ENCODE results near the gene CDAN1.

The CDAN1 gene

GRCh38 chr15:42732095-42732827, 4.7 kb downstream of the CDAN1 start:
- no peak for DNase-seq

- no peak for DNase-seq
Measured at GRCh38 chr15:42731461-42731860, 5.5 kb downstream of the CDAN1 start.

GRCh38 chr15:42730536-42730935, 6.4 kb downstream of the CDAN1 start:
- no peak for DNase-seq

- no peak for DNase-seq
Measured at GRCh38 chr15:42730135-42730534, 6.8 kb downstream of the CDAN1 start.

- DNase-seq: no peak
Measured at GRCh38 chr15:42729409-42729808, 7.5 kb downstream of the CDAN1 start.

- DNase-seq: no peak
Measured at GRCh38 chr15:42728972-42729371, 8.0 kb downstream of the CDAN1 start.

- DNase-seq: no peak
Measured at GRCh38 chr15:42728560-42728959, 8.4 kb downstream of the CDAN1 start.

- peak; percentile 62 for DNase-seq
Measured at GRCh38 chr15:42727750-42728381, 9.1 kb downstream of the CDAN1 start.

- peak; percentile 19 for DNase-seq
Measured at GRCh38 chr15:42726114-42726513, 10.8 kb downstream of the CDAN1 start.

- no peak for DNase-seq
Measured at GRCh38 chr15:42725331-42725903, 11.5 kb downstream of the CDAN1 start.

- DNase-seq: no peak
Measured at GRCh38 chr15:42724276-42724675, 12.7 kb downstream of the CDAN1 start.

GRCh38 chr15:42723068-42723467, 13.9 kb downstream of the CDAN1 start:
- DNase-seq: no peak

GRCh38 chr15:42721916-42722315, 15.0 kb downstream of the CDAN1 start:
- DNase-seq: no peak

- DNase-seq: no peak
Measured at GRCh38 chr15:42721016-42721415, 15.9 kb downstream of the CDAN1 start.

GRCh38 chr15:42720071-42720470, 16.9 kb downstream of the CDAN1 start:
- DNase-seq: no peak

- DNase-seq: no peak
Measured at GRCh38 chr15:42719043-42719442, 17.9 kb downstream of the CDAN1 start.

GRCh38 chr15:42716626-42717025, 20.3 kb downstream of the CDAN1 start:
- DNase-seq: no peak

- DNase-seq: no peak
Measured at GRCh38 chr15:42716125-42716524, 20.8 kb downstream of the CDAN1 start.

GRCh38 chr15:42712584-42712983, 24.3 kb downstream of the CDAN1 start:
- no peak for DNase-seq

GRCh38 chr15:42711746-42712145, 25.2 kb downstream of the CDAN1 start:
- no peak for DNase-seq

GRCh38 chr15:42710662-42711061, 26.3 kb downstream of the CDAN1 start:
- no peak for DNase-seq

- no peak for DNase-seq
Measured at GRCh38 chr15:42707873-42708544, 28.9 kb downstream of the CDAN1 start.

GRCh38 chr15:42707068-42707467, 29.9 kb downstream of the CDAN1 start:
- no peak for DNase-seq

GRCh38 chr15:42705336-42705735, 31.6 kb downstream of the CDAN1 start:
- DNase-seq: no peak
